ENCODE measurements around the gene RNU6-9.
A peak's percentile ranks its signal among the peaks of the same experiment; 100 is the strongest.

Gene RNU6-9

DNA sequence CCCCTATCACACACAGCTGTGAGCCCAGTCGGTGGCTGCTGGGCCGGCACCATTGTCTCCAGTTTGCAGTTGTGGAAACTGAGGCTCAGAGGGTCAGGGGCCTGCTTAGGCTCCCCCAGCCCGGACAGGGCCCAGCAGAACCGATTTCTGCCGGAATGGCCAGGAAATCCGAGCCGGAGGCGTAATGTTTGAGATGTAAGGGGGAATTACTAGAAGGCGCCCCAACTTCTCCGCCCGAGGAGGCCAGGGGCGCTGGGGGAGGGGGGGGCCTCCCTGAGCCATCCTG is 24.8 kb downstream of the RNU6-9 start:
- no peak for DNase-seq (ENCODE audit: low read depth, low spot score)

DNA sequence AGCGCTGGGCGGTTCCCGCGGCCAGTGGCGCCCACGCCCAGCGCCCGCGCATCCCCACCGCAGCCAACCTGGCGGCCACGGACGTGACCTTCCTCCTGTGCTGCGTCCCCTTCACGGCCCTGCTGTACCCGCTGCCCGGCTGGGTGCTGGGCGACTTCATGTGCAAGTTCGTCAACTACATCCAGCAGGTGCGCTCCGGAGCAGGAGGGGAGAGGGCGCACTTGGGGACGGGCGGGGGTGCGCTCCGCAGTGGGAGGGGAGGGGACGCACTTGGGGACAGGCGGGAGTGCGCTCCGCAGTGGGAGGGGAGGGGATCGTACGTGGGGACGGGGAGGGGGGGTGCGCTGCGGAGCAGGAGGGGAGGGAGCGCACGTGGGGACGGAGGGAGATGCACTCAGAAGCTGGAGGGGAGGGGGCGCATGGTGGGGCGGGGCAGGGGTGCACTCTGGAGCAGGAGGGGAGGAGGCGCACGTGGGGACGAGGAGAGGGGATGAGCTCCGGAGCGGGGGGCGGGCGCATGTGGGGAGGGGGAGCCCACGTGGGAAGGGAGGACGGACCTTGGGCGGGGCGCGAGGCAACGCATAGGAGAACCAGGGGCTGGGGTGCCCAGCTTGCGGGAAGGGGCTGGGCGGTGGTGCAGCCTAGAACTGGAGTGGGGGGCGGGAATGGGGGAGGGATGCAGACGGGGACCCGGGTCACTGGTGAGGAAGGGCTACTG is 25.4 kb downstream of the RNU6-9 start:
- no peak for DNase-seq (ENCODE audit: low read depth, low spot score)

DNA sequence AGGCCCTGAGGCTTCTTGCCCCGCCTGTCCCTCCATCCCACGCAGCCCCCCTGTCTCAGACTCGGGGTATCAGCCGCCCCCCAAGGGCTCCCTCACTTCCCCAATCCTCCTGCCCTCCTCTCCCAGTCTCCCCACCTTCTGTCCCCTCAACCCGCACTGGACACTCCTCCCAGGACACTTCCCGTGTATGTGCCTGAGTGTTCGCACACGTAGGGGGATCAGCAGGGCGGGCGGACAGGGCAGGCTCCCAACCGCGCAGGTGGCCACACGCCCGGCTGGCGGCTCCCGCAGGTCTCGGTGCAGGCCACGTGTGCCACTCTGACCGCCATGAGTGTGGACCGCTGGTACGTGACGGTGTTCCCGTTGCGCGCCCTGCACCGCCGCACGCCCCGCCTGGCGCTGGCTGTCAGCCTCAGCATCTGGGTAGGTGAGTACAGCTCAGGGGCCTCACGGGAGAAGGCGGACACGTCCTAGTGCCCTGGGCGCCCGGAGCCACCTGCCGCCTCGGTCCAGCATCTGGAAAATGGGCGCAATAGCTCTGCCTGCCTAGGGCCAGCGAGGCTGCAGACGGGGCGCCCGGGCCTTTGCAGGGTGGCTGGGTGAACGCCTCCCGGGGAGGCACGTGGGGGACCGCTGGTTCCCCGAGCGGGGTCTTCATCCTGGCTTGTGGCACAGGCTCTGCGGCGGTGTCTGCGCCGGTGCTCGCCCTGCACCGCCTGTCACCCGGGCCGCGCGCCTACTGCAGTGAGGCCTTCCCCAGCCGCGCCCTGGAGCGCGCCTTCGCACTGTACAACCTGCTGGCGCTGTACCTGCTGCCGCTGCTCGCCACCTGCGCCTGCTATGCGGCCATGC is 26.1 kb downstream of the RNU6-9 start:
- no peak for DNase-seq (ENCODE audit: low read depth, low spot score)

DNA sequence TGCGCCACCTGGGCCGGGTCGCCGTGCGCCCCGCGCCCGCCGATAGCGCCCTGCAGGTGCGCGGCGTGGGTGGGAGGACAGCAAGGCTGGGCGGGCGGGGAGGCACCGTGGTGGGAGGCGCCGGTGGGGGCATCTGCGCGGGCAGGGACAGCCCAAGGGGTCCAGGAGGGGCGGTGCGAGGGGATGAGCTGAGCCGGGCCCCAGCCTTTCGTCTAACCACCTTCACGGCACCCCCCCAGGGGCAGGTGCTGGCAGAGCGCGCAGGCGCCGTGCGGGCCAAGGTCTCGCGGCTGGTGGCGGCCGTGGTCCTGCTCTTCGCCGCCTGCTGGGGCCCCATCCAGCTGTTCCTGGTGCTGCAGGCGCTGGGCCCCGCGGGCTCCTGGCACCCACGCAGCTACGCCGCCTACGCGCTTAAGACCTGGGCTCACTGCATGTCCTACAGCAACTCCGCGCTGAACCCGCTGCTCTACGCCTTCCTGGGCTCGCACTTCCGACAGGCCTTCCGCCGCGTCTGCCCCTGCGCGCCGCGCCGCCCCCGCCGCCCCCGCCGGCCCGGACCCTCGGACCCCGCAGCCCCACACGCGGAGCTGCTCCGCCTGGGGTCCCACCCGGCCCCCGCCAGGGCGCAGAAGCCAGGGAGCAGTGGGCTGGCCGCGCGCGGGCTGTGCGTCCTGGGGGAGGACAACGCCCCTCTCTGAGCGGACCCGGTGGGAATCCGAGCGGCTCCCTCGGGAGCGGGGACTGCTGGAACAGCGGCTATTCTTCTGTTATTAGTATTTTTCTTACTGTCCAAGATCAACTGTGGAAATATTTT is 27.0 kb downstream of the RNU6-9 start:
- no peak for DNase-seq (ENCODE audit: low read depth, low spot score)

DNA sequence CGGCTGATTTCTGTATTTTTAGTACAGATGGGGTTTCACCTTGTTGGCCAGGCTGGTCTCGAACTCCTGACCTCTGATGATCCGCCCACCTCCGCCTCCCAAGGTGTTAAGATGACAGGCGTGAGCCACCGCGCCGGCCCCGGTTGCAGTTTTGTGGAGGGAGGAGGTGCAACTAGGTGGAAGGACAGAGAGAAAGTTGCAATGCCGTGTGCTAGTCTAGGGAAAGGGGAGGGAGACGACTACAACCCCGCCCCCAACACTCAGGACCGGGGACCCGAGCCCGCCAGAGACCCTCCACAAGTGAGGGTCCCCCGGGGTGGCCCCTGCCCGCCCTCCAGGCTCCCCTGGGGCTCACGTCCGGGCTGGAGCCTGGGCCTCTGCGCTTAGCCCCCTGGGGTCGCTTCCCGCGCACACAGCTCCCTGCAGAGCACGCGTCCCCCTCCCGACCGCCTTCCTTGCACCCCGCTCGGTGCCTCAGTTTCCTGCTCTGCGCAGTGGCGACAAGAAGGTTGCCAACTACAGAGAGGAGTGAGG is 31.3 kb downstream of the RNU6-9 start:
- DNase-seq (ENCODE audit: low read depth, low spot score): no peak

DNA sequence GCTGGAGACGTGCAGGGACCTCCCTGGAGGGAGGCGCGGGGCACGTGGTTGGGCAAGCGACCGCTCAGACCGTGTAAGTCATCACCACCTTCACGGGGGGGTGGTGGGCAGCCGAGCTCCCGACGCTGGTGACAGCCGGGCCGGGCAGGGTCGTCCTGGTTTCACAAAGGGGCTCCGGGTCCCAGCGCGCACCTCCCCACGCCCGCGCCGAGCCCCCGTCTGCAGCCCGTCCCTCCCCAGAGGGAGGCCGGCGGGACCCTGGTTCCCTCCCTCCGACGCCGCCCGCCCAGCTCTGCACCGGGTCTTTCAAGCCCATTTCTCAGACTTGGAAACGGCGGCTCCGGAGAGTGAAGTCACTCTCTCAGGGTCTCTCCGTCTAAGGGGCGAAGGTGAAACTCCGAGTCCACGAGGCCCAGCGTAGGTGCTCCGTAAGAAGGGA is 31.8 kb downstream of the RNU6-9 start:
- DNase-seq (ENCODE audit: low read depth, low spot score): peak; percentile 81

DNA sequence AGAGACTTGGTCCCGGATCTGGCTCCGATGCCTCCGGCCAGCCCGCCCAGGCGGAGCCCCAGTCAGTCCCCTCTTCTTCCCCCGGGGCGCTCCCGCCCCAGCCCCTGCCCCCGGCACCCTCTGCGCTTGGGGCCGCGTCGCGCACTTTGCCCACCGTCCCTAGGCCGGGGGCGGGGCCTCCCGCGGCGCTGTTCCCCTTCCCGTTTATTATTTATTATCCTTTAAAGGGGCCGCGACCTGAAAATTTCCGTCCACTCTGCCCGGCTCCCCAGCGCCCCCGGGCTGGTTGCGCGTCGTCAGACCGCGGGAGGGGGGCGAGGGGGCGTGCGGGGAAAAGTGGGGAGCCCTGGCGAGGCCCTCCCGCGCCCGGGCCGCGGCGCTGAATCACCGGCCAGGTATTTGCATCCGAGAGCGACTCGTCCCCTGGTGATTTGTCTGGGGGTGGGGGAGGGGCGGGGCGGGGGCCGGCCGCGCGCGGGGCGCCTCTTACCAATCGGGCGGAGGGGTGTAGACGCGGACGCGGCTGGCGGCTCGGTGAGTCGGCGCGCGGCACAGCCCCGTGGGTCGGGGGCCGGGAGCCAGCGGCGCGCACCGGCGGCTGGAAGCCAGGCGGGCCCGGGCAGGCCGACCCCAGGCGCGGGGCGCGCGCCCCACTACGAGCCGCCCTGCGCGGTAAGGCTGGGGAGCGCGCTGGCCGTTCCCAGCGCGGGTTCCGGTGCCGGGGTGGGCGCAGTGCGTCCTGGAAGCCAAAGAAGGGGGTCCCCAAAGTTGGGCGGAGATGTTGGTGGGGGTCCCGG is 32.4 kb downstream of the RNU6-9 start, which contains the start of gene ARID3A:
TSS of gene ARID3A (plus strand) at position 510 of the 797 bp plus-strand sequence. CDS start 3,494 bp downstream, outside the sequence.
- DNase-seq (ENCODE audit: low read depth, low spot score): no peak

DNA sequence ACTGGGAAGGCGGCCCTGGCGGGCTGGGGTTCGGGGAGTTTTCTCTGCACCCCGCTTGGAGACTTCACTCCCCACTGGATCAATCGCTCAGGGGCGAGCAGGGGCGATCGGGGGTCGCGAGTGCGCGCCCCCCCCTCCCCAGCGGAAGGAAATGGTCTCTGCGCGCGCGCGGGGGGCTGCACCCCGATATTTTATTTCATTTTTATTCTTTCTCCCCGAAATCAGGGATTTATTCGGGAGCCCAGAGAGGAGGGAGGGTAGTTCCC is 33.0 kb downstream of the RNU6-9 start:
- DNase-seq (ENCODE audit: low read depth, low spot score): no peak

DNA sequence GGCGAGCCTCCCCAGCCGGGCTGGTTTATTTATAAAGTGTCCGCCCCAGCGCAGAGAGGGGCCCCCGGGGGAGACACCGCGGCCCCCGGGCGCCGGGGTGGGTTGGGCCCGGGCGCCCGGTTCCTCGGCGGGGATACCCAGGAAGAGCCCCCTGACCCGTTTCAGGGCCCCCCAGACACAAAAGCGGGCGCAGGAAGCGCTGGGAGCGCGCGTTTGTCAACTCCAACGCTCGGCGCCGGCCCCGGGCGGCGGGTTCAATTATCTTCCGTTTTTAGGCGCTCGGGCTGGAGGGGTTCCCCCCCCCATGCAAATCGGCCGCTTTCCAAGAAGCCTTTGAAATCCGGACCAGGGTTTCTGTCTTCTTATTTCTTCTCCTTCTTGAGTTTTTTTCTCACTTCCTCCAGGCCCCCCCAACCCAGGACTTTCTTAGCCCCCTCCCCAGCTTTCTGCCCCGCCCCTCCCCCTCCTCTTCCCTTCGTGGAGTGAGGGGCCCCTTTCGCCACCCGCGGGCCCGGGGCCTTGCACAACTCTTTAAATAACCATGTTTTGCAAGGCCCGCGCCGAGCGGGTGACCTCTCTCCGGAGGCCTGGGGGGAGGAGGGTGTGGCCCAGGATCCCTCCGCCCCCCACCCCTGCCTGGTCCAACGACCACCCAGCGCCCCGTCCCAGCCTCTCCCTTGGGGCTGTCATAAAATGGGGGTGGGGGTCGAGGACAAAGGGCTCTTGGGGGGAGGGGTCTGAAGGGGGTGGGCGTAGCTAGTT is 33.5 kb downstream of the RNU6-9 start:
- no peak for DNase-seq (ENCODE audit: low read depth, low spot score)

DNA sequence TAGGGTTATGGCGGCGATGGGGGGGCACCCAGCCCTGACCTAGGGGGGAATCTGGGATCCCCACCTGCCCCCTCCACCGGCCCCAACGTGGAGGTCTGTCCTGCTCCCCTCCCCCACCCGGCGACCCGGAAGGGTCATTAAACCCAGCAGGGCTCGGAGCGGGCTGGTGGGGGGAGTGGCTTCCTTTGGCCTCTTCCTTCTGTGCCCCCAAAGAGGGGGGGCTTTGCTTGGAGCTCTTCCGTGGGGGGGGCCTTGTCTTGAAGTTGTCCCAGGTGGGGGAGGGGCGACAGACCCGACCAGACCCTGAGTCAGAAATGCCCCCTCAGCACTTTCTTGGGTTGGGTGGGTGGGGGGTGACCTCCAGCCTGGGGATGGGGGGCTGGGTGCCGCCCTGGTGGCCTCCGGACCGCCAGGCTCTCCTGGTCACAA is 34.1 kb downstream of the RNU6-9 start:
- no peak for DNase-seq (ENCODE audit: low read depth, low spot score)

DNA sequence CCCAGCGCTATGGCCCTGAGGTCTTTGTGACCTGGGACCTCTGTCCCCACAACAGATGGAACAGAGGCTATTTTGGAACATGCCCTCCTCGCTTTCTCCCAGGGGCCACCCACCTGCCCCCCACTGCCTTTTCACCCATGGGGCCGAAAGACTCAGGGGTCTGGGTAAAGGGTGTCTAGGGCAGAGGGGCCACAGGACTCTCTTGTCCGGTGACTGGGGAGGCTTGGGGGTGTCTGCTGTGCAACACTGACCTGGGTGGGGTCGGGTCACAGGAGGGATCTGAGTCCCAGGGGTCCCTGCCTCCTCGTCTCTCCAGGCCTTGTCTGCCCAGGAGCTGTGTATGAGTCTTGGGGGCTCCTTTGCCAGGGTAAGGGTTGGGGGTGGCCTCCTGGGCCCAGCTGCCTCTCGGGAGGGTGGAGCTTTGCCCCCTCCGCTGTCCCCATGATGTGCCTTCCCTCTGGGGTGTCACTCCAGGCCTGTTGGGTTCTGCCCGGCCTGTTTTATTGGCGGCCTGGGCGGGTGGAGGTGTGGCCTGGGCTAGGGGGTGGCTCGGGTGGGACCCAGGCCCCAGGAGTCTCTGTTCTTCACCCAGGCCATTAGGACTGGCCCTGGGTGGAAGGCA is 34.6 kb downstream of the RNU6-9 start:
- no peak for DNase-seq (ENCODE audit: low read depth, low spot score)

DNA sequence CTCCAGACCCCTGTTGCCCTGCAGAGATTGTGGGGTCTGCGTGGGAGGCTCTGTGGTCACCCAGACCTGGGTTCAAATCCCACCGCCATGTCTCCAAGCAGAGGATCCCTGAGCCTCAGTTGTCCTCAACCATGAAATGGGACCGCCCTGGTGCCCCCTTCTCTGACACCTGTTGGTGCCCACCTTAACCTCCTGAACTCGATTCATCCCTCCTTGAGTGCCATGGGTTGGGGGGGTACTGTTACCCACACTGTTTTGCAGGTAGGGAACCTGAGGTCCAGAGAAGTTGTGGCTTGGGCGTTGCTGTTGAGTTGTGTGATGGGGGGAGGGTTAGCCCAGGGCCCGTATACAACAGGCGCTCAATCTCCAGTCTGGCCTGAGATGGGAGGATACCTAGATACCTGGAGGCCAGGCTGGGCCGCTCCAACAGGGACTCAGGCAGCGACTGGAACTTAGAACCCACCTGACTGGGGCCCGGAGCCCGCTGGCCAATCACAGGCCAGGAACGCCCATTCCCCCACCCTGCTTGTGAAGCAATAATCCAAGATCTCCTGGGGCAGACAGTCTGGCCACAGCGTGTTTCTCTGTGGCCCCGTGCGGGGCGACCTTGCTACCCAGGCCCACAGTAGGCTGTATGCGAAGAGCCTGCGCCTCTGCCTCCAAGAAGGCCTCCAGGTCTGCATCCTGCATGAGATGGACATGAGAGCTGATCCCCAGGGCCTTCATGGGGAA is 35.4 kb downstream of the RNU6-9 start:
- no peak for DNase-seq (ENCODE audit: low read depth, low spot score)

DNA sequence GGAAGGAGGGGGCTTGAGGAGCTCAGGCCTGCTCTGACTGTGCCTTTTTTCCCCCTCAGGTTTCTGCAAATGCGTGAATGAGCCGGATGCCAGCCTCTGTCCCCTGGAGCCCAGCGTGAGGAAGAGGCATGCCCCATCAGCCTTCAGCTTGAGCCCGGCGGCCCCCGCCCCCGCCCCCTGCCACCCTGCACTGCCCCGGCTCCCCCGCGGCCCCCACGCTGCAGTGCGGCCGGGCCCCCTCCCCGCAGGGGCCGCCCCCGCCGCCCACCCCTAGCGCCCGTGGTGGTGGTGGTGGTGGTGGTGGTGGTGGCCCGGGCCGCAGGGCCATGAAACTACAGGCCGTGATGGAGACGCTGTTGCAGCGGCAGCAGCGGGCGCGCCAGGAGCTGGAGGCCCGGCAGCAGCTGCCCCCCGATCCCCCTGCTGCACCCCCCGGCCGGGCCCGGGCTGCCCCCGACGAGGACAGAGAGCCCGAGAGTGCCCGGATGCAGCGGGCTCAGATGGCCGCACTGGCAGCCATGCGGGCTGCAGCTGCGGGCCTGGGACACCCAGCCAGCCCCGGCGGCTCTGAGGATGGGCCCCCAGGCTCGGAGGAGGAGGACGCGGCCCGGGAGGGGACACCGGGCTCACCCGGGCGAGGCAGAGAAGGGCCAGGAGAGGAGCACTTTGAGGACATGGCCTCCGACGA is 36.1 kb downstream of the RNU6-9 start:
- DNase-seq (ENCODE audit: low read depth, low spot score): no peak

DNA sequence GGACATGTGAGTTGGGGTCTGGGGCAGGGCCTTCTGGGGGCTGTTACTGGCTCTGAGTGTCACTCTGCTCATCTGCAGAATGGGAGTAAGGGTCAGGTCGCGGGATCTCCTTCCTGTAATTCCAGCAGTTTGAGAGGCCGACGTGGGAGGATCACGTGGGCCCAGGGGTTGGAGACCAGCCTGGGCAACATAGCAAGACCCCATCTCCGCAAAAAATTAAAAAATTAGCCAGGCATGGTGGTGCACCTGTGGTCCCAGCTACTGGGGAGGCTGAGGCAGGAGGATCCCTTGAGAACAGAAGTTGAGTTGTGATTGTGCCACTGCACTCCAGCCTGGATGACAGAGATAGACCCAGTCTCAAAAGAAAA is 36.6 kb downstream of the RNU6-9 start:
- DNase-seq (ENCODE audit: low read depth, low spot score): no peak

DNA sequence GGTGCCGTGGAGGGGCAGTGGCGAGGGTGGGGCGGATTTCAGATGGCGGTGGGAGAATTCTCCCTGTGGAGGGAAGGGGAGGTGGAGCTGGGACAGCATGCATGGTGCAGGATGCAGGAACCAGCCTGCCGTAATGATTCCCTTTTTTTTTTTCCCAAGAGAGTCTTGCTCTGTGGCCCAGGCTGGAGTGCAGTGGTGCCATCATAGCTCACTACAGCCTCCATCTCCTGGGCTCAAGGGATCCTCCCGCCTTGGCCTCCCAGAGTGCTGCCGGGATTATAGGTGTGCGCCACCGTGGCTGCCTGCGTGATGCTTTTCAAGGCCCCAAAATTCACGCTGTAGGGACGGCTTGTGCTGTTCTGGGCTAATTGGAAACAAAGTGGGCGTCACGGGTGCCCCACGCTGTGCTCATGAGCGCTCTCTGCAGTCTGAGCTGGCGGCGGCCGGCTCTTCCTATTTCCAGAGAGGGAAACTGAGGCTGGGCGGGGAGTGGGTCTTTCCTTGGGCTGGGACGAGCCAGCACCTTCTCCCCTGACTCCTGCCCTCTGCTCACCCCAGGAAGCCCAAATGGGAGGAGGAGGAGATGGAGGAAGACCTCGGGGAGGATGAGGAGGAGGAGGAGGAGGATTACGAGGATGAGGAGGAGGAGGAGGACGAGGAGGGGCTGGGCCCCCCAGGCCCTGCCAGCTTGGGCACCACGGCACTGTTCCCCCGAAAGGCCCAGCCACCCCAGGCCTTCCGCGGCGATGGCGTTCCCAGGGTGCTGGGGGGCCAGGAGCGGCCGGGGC is 38.8 kb downstream of the RNU6-9 start:
- no peak for DNase-seq (ENCODE audit: low read depth, low spot score)

DNA sequence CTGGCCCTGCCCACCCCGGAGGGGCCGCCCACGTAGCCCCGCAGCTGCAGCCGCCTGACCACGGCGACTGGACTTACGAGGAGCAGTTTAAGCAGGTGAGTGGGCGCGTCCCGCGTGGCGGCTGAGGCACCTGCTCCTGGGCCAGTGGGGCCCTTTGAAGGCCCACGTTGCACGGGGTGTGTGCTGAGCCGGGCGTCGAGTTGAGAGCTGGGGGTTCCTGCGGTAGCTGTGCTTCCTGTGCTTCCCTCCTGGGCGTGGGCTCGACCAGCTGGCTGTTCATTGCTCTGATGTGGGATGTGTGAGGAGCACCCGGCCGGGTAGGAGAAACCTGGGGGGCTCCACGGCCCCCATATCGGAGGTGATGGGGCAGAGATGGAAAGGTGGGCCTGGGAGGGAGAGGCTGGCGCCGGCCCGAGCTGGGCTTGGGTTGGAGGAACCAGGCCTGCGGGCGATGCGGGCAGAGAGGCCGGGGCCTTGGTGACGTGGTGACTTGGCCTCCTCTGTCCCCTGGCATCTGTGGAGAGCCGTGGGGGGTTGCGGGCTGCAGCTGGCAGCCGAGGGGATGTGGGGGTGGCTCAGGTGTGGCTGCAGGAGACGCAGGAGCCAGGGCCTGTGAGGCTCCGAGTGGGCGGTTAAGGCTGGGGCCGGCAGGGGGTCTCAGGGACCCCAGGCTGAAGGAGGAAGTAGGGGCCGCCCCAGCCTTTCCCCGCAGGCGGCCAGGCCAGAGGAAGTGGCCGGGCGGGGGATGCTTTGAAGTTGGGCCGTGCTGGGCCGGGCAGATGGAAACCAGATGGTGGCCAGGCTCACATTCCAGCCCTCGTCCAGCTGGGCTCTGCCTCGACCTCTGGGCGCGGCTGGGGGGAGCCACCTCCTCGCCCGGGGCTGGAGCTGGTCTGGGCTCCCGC is 39.6 kb downstream of the RNU6-9 start:
- DNase-seq (ENCODE audit: low read depth, low spot score): no peak

DNA sequence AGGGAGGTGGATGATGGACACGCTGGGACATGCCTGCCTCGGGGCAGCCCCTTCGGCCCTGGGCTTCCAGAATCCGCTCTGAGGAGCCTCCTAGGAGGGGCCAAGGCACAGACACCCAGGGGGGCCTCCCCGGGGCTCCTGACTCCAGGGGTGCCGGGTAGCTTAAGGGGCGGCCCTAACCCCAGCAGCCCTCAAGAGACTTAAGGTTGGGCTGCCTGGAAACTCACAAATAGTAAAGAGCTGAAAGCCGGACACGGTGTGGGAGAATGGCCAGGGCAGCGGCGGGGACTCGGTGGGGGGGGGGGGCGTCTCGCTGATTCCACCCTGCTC is 40.2 kb downstream of the RNU6-9 start:
- DNase-seq (ENCODE audit: low read depth, low spot score): no peak
